AG09309 (cell line): ENCODE data around the gene EDARADD.

ENCODE experiments used
- DNase-seq: peaks from one replicate; pipeline ENCODE4 v3.0.0-alpha.2; 2010; ENCODE audit warnings: low read depth
- H3K4me3 ChIP-seq: 2 replicates; pipeline ENCODE4 v1.5.1; 2011; ENCODE audit warnings: mild to moderate bottlenecking, low read depth, low read length, moderate library complexity; ENCODE audit not compliant: control insufficient read depth
- CTCF ChIP-seq: IDR thresholded peaks from 2 replicates; pipeline ENCODE4 v1.5.1; 2011; ENCODE audit warnings: mild to moderate bottlenecking, low read depth, low read length, inconsistent platforms; ENCODE audit not compliant: insufficient read depth, control insufficient read depth; ENCODE audit errors: missing control alignments

Gene EDARADD

GRCh38 chr1:236425031-236425663 lies 31.1 kb downstream of the EDARADD start:
- TF ChIP-seq CTCF = no peak
- no peak for DNase-seq
- H3K4me3 ChIP-seq = no peak overlapping the region

GRCh38 chr1:236426215-236426614 lies 32.1 kb downstream of the EDARADD start:
- no peak overlapping the region for H3K4me3 ChIP-seq
- no peak for DNase-seq
- no peak for TF ChIP-seq CTCF

GRCh38 chr1:236429715-236430274 lies 35.7 kb downstream of the EDARADD start:
- DNase-seq = no peak
- TF ChIP-seq CTCF = no peak

GRCh38 chr1:236433819-236434315 lies 39.8 kb downstream of the EDARADD start:
- TF ChIP-seq CTCF = no peak
- H3K4me3 ChIP-seq = no peak overlapping the region
- DNase-seq = no peak

More at GRCh38 chr1:236429715-236430274, 35.7 kb downstream of the EDARADD start:
- H3K4me3 ChIP-seq = no peak overlapping the region

- DNase-seq = no peak
- no peak for TF ChIP-seq CTCF
- no peak overlapping the region for H3K4me3 ChIP-seq
Measured at GRCh38 chr1:236438614-236439013, 44.5 kb downstream of the EDARADD start.

GRCh38 chr1:236440373-236440772 lies 46.3 kb downstream of the EDARADD start:
- DNase-seq = no peak
- no peak overlapping the region for H3K4me3 ChIP-seq
- TF ChIP-seq CTCF = no peak
